ENCODE measurements around the gene IL1RAPL2.
A peak's percentile ranks its signal among the peaks of the same experiment; 100 is the strongest.
"Not testable (repeated sequence)": the region's sequence is repeated elsewhere in the genome, so short reads cannot be mapped to it uniquely, and the experiment has no call there.

Gene IL1RAPL2

DNA sequence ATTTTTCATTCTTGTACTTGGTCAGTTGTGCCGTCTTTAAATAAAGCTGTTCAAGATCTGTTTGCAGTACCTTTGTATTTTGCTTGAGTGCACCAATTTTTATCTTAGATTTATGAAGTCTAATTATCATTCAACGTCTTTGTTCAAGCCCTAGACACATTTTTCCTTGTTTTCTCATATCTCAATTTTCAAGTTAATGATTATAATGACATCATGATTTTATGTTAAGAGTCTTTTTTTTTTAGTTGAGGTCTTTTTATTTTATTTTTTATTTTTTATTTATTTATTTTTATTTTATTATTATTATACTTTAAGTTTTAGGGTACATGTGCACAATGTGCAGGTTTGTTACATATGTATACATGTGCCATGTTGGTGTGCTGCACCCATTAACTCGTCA lies 463.0 kb downstream of the IL1RAPL2 start:
- CTCF ChIA-PET; H3K27ac ChIP-seq (ENCODE audit: extremely low read depth, low read depth, low read length); H3K4me3 ChIP-seq (ENCODE audit: low read depth, low read length); H3K36me3 ChIP-seq (ENCODE audit: control insufficient read depth in 2 of 2, insufficient read depth in 1 of 2, low read length in 2 of 2); H3K9me3 ChIP-seq (ENCODE audit: control insufficient read depth, insufficient read depth, low read depth, low read length); POLR2A ChIA-PET; H3K4me1 ChIP-seq (ENCODE audit: control insufficient read depth, insufficient read depth, low read length): not testable (repeated sequence)
- TF ChIP-seq, protein P1, sequence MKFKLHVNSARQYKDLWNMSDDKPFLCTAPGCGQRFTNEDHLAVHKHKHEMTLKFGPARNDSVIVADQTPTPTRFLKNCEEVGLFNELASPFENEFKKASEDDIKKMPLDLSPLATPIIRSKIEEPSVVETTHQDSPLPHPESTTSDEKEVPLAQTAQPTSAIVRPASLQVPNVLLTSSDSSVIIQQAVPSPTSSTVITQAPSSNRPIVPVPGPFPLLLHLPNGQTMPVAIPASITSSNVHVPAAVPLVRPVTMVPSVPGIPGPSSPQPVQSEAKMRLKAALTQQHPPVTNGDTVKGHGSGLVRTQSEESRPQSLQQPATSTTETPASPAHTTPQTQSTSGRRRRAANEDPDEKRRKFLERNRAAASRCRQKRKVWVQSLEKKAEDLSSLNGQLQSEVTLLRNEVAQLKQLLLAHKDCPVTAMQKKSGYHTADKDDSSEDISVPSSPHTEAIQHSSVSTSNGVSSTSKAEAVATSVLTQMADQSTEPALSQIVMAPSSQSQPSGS (tag by site-specific recombination; IDR thresholded peaks at IDR 0.05; ENCODE audit: low read depth) = peak; percentile 90

DNA sequence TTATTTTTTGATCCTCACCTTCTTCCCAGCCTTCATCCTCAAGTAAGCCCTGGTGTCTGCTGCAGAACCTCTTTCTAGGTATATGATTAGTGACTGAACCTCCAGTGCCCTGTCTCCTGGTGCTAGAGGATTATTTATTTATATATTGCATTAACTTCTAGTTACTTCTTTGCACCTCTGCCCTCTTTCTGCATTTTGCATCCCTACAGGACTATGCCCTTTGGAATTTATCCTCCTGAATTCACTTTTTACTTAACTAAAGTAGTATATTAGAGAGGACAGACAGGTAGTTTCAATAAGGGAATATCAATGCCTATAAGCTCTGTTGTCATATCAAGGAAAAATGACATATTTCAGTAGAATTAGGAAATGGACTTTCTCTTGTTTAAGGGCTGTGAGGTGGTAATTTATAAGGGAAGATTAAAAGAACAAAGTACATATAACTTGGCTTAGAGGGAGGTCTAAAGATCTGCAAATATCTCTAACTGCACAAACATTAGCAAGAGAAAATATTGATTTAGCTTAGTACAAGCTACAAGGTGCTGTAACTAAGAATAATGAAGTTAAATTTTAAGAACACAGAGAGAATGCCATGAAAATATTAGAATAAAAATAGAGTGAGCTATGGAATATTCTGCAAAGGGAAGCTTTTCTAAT lies 472.8 kb downstream of the IL1RAPL2 start:
- H3K4me3 ChIP-seq (ENCODE audit: low read depth, low read length) = no peak overlapping the region
- no peaks in the 10 kb centered on the region for H3K4me1 ChIP-seq (ENCODE audit: control insufficient read depth, insufficient read depth, low read length)
- no peaks in the 10 kb centered on the region for H3K36me3 ChIP-seq (ENCODE audit: control insufficient read depth in 2 of 2, insufficient read depth in 1 of 2, low read length in 2 of 2)
- no peak overlapping the region for H3K27ac ChIP-seq (ENCODE audit: extremely low read depth, low read depth, low read length)
- TF ChIP-seq ZNF843 (tag by site-specific recombination; IDR thresholded peaks at IDR 0.05) = no peak
- H3K9me3 ChIP-seq (ENCODE audit: control insufficient read depth, insufficient read depth, low read depth, low read length) = no peaks in the 10 kb centered on the region
- POLR2A ChIA-PET = no interaction called here
- CTCF ChIA-PET = interaction anchor here (1.0 kb wide), 1 partner anchor 41 kb away, joined by 4 read pairs; no protein-coding TSS in a partner anchor

DNA sequence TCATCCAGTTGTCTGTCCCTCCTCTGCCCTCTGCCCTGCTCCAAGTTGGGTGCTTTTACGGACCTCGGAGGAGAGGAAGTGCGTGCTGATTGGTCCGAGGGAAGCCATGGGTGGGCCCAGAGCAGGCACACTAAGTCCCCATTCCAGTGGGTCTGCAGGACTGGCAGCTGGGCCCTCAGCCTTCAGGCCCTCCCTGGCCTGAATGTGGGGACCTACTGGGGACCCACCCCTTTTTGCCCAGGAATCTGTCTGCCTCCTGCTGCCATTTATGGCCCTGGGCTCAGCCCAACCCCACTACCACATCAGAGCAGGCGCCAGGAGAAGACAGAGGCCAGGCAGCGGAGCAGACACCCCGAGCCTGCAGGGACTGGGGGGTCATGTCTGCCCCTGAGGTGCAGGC lies 484.9 kb downstream of the IL1RAPL2 start:
- Histone ChIP-seq H3K27ac (ENCODE audit: extremely low read depth, low read depth, low read length) (no peak overlapping the region), H3K9me3 (ENCODE audit: control insufficient read depth, insufficient read depth, low read depth, low read length) (no peaks in the 10 kb centered on the region), H3K36me3 (ENCODE audit: control insufficient read depth in 2 of 2, insufficient read depth in 1 of 2, low read length in 2 of 2) (no peaks in the 10 kb centered on the region), H3K4me1 (ENCODE audit: control insufficient read depth, insufficient read depth, low read length) (no peaks in the 10 kb centered on the region), H3K4me3 (ENCODE audit: low read depth, low read length) (no peak overlapping the region)
- ChIA-PET POLR2A (no interaction called here), CTCF (interaction anchor here (0.5 kb wide), 1 partner anchor 495 kb away, joined by 4 read pairs; no protein-coding TSS in a partner anchor)
- TF ChIP-seq BCL11B (tag by site-specific recombination; IDR thresholded peaks at IDR 0.05; ENCODE audit: low read depth) (no peak), ZFP41 (tag by site-specific recombination; IDR thresholded peaks at IDR 0.05; ENCODE audit: borderline replicate concordance) (no peak)
- TF ChIP-seq, protein P2, sequence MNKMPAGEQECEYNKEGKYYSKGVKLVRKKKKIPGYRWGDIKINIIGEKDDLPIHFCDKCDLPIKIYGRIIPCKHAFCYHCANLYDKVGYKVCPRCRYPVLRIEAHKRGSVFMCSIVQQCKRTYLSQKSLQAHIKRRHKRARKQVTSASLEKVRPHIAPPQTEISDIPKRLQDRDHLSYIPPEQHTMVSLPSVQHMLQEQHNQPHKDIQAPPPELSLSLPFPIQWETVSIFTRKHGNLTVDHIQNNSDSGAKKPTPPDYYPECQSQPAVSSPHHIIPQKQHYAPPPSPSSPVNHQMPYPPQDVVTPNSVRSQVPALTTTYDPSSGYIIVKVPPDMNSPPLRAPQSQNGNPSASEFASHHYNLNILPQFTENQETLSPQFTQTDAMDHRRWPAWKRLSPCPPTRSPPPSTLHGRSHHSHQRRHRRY (tag by site-specific recombination; IDR thresholded peaks at IDR 0.05) = no peak
- TF ChIP-seq, protein P3, sequence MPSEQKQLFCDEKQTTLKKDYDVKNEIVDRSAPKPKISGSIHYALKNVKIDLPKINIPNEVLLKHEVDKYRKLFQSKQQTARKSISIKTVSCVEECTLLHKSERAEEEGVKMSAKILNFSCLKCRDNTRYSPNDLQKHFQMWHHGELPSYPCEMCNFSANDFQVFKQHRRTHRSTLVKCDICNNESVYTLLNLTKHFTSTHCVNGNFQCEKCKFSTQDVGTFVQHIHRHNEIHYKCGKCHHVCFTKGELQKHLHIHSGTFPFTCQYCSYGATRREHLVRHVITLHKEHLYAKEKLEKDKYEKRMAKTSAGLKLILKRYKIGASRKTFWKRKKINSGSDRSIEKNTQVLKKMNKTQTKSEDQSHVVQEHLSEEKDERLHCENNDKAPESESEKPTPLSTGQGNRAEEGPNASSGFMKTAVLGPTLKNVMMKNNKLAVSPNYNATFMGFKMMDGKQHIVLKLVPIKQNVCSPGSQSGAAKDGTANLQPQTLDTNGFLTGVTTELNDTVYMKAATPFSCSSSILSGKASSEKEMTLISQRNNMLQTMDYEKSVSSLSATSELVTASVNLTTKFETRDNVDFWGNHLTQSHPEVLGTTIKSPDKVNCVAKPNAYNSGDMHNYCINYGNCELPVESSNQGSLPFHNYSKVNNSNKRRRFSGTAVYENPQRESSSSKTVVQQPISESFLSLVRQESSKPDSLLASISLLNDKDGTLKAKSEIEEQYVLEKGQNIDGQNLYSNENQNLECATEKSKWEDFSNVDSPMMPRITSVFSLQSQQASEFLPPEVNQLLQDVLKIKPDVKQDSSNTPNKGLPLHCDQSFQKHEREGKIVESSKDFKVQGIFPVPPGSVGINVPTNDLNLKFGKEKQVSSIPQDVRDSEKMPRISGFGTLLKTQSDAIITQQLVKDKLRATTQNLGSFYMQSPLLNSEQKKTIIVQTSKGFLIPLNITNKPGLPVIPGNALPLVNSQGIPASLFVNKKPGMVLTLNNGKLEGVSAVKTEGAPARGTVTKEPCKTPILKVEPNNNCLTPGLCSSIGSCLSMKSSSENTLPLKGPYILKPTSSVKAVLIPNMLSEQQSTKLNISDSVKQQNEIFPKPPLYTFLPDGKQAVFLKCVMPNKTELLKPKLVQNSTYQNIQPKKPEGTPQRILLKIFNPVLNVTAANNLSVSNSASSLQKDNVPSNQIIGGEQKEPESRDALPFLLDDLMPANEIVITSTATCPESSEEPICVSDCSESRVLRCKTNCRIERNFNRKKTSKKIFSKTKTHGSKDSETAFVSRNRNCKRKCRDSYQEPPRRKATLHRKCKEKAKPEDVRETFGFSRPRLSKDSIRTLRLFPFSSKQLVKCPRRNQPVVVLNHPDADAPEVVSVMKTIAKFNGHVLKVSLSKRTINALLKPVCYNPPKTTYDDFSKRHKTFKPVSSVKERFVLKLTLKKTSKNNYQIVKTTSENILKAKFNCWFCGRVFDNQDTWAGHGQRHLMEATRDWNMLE (tag by site-specific recombination; conservative IDR thresholded peaks at IDR 0.05; ENCODE audit: low read depth) = no peak

DNA sequence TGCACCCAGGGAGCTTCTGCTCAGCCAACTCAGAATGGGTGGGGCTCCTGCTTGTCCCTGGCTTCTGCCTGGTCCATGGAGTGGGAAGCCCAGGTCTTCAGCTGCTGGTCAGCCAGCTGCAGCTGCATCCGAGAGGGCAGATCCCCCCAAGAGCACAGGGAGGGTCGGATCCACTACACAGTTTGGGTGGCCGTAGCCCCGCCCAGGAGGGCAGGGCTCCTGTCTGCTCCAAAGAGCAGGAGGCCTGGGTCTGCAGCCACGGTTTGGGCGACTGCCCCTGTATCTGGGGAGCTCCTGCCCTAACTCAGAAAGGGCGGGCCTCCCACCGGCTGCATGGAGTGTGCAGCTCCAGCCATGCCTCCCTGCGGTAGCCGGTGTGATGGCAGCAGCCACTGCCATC lies 485.4 kb downstream of the IL1RAPL2 start:
- Histone ChIP-seq H3K9me3 (ENCODE audit: control insufficient read depth, insufficient read depth, low read depth, low read length) (no peaks in the 10 kb centered on the region), H3K4me3 (ENCODE audit: low read depth, low read length) (no peak overlapping the region), H3K36me3 (ENCODE audit: control insufficient read depth in 2 of 2, insufficient read depth in 1 of 2, low read length in 2 of 2) (no peaks in the 10 kb centered on the region), H3K27ac (ENCODE audit: extremely low read depth, low read depth, low read length) (no peak overlapping the region), H3K4me1 (ENCODE audit: control insufficient read depth, insufficient read depth, low read length) (no peaks in the 10 kb centered on the region)
- POLR2A ChIA-PET = no interaction called here
- CTCF ChIA-PET = interaction anchor here (0.5 kb wide), 1 partner anchor 495 kb away, joined by 4 read pairs; no protein-coding TSS in a partner anchor
- TF ChIP-seq, protein P4, sequence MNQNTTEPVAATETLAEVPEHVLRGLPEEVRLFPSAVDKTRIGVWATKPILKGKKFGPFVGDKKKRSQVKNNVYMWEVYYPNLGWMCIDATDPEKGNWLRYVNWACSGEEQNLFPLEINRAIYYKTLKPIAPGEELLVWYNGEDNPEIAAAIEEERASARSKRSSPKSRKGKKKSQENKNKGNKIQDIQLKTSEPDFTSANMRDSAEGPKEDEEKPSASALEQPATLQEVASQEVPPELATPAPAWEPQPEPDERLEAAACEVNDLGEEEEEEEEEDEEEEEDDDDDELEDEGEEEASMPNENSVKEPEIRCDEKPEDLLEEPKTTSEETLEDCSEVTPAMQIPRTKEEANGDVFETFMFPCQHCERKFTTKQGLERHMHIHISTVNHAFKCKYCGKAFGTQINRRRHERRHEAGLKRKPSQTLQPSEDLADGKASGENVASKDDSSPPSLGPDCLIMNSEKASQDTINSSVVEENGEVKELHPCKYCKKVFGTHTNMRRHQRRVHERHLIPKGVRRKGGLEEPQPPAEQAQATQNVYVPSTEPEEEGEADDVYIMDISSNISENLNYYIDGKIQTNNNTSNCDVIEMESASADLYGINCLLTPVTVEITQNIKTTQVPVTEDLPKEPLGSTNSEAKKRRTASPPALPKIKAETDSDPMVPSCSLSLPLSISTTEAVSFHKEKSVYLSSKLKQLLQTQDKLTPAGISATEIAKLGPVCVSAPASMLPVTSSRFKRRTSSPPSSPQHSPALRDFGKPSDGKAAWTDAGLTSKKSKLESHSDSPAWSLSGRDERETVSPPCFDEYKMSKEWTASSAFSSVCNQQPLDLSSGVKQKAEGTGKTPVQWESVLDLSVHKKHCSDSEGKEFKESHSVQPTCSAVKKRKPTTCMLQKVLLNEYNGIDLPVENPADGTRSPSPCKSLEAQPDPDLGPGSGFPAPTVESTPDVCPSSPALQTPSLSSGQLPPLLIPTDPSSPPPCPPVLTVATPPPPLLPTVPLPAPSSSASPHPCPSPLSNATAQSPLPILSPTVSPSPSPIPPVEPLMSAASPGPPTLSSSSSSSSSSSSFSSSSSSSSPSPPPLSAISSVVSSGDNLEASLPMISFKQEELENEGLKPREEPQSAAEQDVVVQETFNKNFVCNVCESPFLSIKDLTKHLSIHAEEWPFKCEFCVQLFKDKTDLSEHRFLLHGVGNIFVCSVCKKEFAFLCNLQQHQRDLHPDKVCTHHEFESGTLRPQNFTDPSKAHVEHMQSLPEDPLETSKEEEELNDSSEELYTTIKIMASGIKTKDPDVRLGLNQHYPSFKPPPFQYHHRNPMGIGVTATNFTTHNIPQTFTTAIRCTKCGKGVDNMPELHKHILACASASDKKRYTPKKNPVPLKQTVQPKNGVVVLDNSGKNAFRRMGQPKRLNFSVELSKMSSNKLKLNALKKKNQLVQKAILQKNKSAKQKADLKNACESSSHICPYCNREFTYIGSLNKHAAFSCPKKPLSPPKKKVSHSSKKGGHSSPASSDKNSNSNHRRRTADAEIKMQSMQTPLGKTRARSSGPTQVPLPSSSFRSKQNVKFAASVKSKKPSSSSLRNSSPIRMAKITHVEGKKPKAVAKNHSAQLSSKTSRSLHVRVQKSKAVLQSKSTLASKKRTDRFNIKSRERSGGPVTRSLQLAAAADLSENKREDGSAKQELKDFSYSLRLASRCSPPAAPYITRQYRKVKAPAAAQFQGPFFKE (tag by site-specific recombination; IDR thresholded peaks at IDR 0.05; ENCODE audit: borderline replicate concordance) = no peak
- TF ChIP-seq ZBTB8A (tag by site-specific recombination; IDR thresholded peaks at IDR 0.05) = no peak
- no peak for TF ChIP-seq KLF16 (tag by site-specific recombination; IDR thresholded peaks at IDR 0.05)
- no peak for TF ChIP-seq ZNF16 (tag by site-specific recombination; IDR thresholded peaks at IDR 0.05; ENCODE audit: low read depth)
- TF ChIP-seq ZNF202 (tag by site-specific recombination; IDR thresholded peaks at IDR 0.05; ENCODE audit: borderline replicate concordance) = no peak
- TF ChIP-seq ZFP69B (tag by site-specific recombination; IDR thresholded peaks at IDR 0.05) = no peak
- no peak for TF ChIP-seq ZNF514 (tag by site-specific recombination; IDR thresholded peaks at IDR 0.05)

Measured in HEK293 (cell line).